ENCODE data around the gene SLC26A8. TPM values are rescaled to one million over a fixed set of nuclear protein-coding genes. Genes with fewer than 3 reads are reported as not detected.

The SLC26A8 gene
- total RNA-seq, 1 donor, result under 0.01 TPM

DNA sequence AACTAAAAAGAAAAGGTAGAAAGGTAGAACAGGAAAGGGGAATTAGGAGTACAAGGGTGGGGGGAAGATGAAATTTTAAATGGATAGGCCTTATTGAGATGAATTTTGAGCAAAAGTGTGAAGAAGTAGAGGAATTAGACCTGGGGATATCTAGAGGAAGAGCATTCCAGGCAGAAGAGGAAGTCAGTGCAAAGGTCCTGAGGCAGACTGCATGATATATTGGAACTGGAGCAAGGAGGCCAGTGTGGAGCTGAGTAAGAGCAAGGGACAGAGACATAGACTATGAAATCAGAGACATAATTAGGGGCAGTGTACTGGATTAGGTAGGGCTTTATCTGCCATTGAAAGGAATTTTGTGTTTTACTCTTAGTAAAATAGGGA, 43.6 kb upstream of the SLC26A8 start:
- Histone ChIP-seq H2AFZ (ENCODE audit: low read length) (no peak overlapping the region), H3K4me1 (ENCODE audit: insufficient read depth, low read length) (peaks cover 29% of the 10 kb centered on the region), H3K27me3 (ENCODE audit: insufficient read depth, low read length) (no peaks in the 10 kb centered on the region), H3K36me3 (ENCODE audit: insufficient read depth, low read length) (no peaks in the 10 kb centered on the region), H3K4me2 (ENCODE audit: insufficient read depth, low read length) (no peak overlapping the region), H3K27ac (ENCODE audit: low read depth, low read length) (no peak overlapping the region), H3K4me3 (ENCODE audit: insufficient read depth, low read length) (no peak overlapping the region), H3K79me2 (ENCODE audit: insufficient read depth, low read length) (peaks cover 91% of the 10 kb centered on the region), H3K9me3 (ENCODE audit: low read depth, low read length) (no peaks in the 10 kb centered on the region), H4K20me1 (ENCODE audit: insufficient read depth, low read length) (peaks cover 60% of the 10 kb centered on the region)
- TF ChIP-seq, protein P1, sequence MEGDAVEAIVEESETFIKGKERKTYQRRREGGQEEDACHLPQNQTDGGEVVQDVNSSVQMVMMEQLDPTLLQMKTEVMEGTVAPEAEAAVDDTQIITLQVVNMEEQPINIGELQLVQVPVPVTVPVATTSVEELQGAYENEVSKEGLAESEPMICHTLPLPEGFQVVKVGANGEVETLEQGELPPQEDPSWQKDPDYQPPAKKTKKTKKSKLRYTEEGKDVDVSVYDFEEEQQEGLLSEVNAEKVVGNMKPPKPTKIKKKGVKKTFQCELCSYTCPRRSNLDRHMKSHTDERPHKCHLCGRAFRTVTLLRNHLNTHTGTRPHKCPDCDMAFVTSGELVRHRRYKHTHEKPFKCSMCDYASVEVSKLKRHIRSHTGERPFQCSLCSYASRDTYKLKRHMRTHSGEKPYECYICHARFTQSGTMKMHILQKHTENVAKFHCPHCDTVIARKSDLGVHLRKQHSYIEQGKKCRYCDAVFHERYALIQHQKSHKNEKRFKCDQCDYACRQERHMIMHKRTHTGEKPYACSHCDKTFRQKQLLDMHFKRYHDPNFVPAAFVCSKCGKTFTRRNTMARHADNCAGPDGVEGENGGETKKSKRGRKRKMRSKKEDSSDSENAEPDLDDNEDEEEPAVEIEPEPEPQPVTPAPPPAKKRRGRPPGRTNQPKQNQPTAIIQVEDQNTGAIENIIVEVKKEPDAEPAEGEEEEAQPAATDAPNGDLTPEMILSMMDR (IDR thresholded peaks at IDR 0.05; ENCODE audit: extremely low read depth, low read depth, low read length), result no peak
- peak; percentile 44 for DNase-seq (ENCODE audit: insufficient read length, low spot score, missing footprints)

DNA sequence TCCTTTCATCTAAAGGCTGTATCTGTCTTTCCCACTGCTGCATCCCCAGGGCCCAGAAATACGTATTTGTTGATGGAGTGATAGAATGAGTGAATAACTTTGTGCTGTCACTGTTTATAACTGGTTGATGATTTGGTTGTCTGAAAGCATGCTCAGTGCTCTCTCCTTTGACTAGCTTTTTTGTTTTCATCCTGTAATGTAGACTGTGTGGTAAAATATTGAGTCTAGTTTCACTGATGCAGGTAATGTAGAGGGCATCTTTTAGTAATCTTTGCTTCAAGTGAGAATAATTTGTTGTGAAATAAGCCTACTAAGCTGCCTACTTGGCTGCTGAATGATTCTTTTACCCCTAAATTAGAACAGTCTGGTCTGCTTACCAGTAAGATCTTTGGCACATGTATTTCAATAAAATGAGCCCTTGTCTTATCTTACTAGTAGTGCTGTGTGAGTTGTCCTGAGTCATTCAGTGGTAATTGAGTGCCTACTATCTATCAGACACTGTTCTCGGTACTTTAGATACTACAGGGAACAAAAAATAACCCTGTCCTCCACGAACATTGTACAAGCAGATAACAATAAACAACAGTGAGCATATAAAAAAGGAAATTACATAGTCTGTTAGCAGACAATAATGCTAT, 43.1 kb upstream of the SLC26A8 start:
- H2AFZ ChIP-seq (ENCODE audit: low read length), result no peak overlapping the region
- peaks cover 90% of the 10 kb centered on the region for H3K79me2 ChIP-seq (ENCODE audit: insufficient read depth, low read length)
- H3K36me3 ChIP-seq (ENCODE audit: insufficient read depth, low read length), result no peaks in the 10 kb centered on the region
- peak overlapping the region; percentile 40 for H3K27ac ChIP-seq (ENCODE audit: low read depth, low read length)
- H3K4me2 ChIP-seq (ENCODE audit: insufficient read depth, low read length), result no peak overlapping the region
- H3K9me3 ChIP-seq (ENCODE audit: low read depth, low read length), result no peaks in the 10 kb centered on the region
- TF ChIP-seq, protein P1 (IDR thresholded peaks at IDR 0.05; ENCODE audit: extremely low read depth, low read depth, low read length), result no peak
- peak; percentile 73 for DNase-seq (ENCODE audit: insufficient read length, low spot score, missing footprints)
- peaks cover 29% of the 10 kb centered on the region for H3K4me1 ChIP-seq (ENCODE audit: insufficient read depth, low read length)
- no peaks in the 10 kb centered on the region for H3K27me3 ChIP-seq (ENCODE audit: insufficient read depth, low read length)
- H4K20me1 ChIP-seq (ENCODE audit: insufficient read depth, low read length), result peaks cover 60% of the 10 kb centered on the region
- no peak overlapping the region for H3K4me3 ChIP-seq (ENCODE audit: insufficient read depth, low read length)

DNA sequence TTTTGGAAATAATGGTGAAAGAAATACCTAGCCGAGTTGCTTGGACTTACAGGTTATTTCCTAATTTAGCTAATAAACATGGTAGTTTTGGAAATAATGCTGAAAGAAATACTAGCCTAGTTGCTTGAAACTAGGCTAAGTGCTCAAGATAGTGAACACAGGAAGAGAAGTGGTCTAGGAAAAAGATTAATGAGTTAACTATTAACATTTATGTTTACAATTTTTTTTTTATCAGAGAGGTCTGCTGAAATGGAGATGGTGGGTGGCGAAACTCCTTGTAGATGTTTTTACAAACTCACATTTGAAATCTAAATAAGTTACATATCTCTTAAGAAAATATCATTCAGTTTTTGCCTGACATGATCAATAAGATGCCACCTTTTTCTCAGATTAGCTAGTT, 42.4 kb upstream of the SLC26A8 start:
- peaks cover 89% of the 10 kb centered on the region for H3K79me2 ChIP-seq (ENCODE audit: insufficient read depth, low read length)
- no peak overlapping the region for H3K4me3 ChIP-seq (ENCODE audit: insufficient read depth, low read length)
- TF ChIP-seq, protein P1 (IDR thresholded peaks at IDR 0.05; ENCODE audit: extremely low read depth, low read depth, low read length), result no peak
- H3K36me3 ChIP-seq (ENCODE audit: insufficient read depth, low read length), result peaks cover 3% of the 10 kb centered on the region
- H3K9me3 ChIP-seq (ENCODE audit: low read depth, low read length), result no peaks in the 10 kb centered on the region
- H3K4me2 ChIP-seq (ENCODE audit: insufficient read depth, low read length), result no peak overlapping the region
- no peak for DNase-seq (ENCODE audit: insufficient read length, low spot score, missing footprints)
- H4K20me1 ChIP-seq (ENCODE audit: insufficient read depth, low read length), result peaks cover 63% of the 10 kb centered on the region
- peaks cover 29% of the 10 kb centered on the region for H3K4me1 ChIP-seq (ENCODE audit: insufficient read depth, low read length)
- H3K27me3 ChIP-seq (ENCODE audit: insufficient read depth, low read length), result no peaks in the 10 kb centered on the region
- no peak overlapping the region for H2AFZ ChIP-seq (ENCODE audit: low read length)
- H3K27ac ChIP-seq (ENCODE audit: low read depth, low read length), result no peak overlapping the region

DNA sequence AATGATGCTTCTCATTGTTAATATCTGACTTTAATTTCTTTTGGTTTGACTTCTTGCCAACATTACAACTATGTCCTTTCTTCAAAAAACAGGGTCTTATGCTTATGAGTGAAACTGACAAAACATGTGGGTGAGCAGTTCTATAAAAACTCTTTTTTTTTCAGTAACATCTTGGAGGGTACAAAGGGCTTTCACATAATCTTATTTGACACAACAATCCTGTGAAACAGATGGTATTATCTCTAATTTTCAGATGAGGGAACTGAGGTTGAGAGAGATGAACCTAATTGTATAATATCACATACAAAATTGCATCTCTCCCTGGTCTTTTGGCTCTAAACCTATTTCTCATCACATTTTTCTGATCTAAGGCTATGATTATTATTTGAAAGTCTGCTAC, 41.5 kb upstream of the SLC26A8 start:
- Histone ChIP-seq H3K9me3 (ENCODE audit: low read depth, low read length) (no peaks in the 10 kb centered on the region), H3K79me2 (ENCODE audit: insufficient read depth, low read length) (peaks cover 90% of the 10 kb centered on the region), H4K20me1 (ENCODE audit: insufficient read depth, low read length) (peaks cover 67% of the 10 kb centered on the region), H2AFZ (ENCODE audit: low read length) (no peak overlapping the region), H3K27me3 (ENCODE audit: insufficient read depth, low read length) (no peaks in the 10 kb centered on the region), H3K27ac (ENCODE audit: low read depth, low read length) (no peak overlapping the region), H3K4me1 (ENCODE audit: insufficient read depth, low read length) (peaks cover 29% of the 10 kb centered on the region), H3K4me3 (ENCODE audit: insufficient read depth, low read length) (no peak overlapping the region), H3K36me3 (ENCODE audit: insufficient read depth, low read length) (peaks cover 3% of the 10 kb centered on the region), H3K4me2 (ENCODE audit: insufficient read depth, low read length) (no peak overlapping the region)
- DNase-seq (ENCODE audit: insufficient read length, low spot score, missing footprints), result no peak
- TF ChIP-seq, protein P1 (IDR thresholded peaks at IDR 0.05; ENCODE audit: extremely low read depth, low read depth, low read length), result no peak

All from osteoblast (primary cell).